HFFc6 (cell line): ENCODE measurements around the gene USP7. TPM values are rescaled to one million over a fixed set of nuclear protein-coding genes. Genes with fewer than 3 reads are reported as not detected.

Source experiments
- DNase-seq: peaks from one replicate; pipeline ENCODE4 v3.0.0-alpha.2; 2018
- H3K27ac Mint-ChIP-seq: 2 replicates; pipeline ENCODE4 v1.8.0; 2020; ENCODE audit warnings: mild to moderate bottlenecking, mixed read lengths
- H3K27me3 Mint-ChIP-seq: 2 replicates; pipeline ENCODE4 v1.8.0; 2021; ENCODE audit warnings: mild to moderate bottlenecking, moderate library complexity, mixed read lengths; ENCODE audit not compliant: insufficient read depth
- H3K36me3 Mint-ChIP-seq: 2 replicates; pipeline ENCODE4 v1.8.0; 2021; ENCODE audit warnings: low read depth, mixed read lengths
- H3K4me1 Mint-ChIP-seq: 2 replicates; pipeline ENCODE4 v1.8.0; 2020; ENCODE audit warnings: low read depth, mixed read lengths
- H3K4me3 Mint-ChIP-seq: 2 replicates; pipeline ENCODE4 v1.8.0; 2020; ENCODE audit warnings: mild to moderate bottlenecking, moderate library complexity, mixed read lengths
- H3K9me3 Mint-ChIP-seq: 2 replicates; pipeline ENCODE4 v1.8.0; 2020; ENCODE audit warnings: mild to moderate bottlenecking, mixed read lengths
- CTCF ChIP-seq: fragments of 200-600 bp; sonication (generic); IDR thresholded peaks from 2 replicates; pipeline ENCODE4 v1.5.0; 2021; ENCODE audit warnings: antibody characterized with exemption, mild to moderate bottlenecking
- total RNA-seq, 6 experiments: library from RNA; stranded (reverse); fragmentation: NEBNext Ultra II Directional; extraction: Animal tissue kit (Norgen Biotek cat#: 25700); gene quantifications; 2 replicates in 1 of 6; 3 replicates in 5 of 6; pipeline ENCODE4 v1.2.3, GENCODE V29; 2021

USP7 gene
- total RNA-seq, 6 experiments from 2014 or later, result 80.1 to 93.4 (median 89.5) TPM

GRCh38 chr16:8858994-8859912, 104.5 kb downstream of the USP7 start:
- H3K36me3 Mint-ChIP-seq, result peaks cover 30% of the 10 kb centered on the region
- H3K9me3 Mint-ChIP-seq, result no peaks in the 10 kb centered on the region
- H3K27ac Mint-ChIP-seq, result peak overlapping the region; percentile 36; the same call in 1 of the 2 replicates

GRCh38 chr16:8855972-8856371, 107.7 kb downstream of the USP7 start:
- Mint-ChIP-seq H3K9me3 (no peaks in the 10 kb centered on the region), H3K27me3 (peaks cover 16% of the 10 kb centered on the region), H3K4me3 (no peak overlapping the region), H3K27ac (no peak overlapping the region), H3K4me1 (peaks cover 30% of the 10 kb centered on the region), H3K36me3 (peaks cover 41% of the 10 kb centered on the region)
- no peak for TF ChIP-seq CTCF
- DNase-seq, result no peak

More at GRCh38 chr16:8858994-8859912, 104.5 kb downstream of the USP7 start:
- peaks cover 21% of the 10 kb centered on the region for H3K27me3 Mint-ChIP-seq
- peaks cover 30% of the 10 kb centered on the region for H3K4me1 Mint-ChIP-seq
- TF ChIP-seq CTCF, result no peak
- H3K4me3 Mint-ChIP-seq, result no peak overlapping the region
- no peak for DNase-seq

DNA sequence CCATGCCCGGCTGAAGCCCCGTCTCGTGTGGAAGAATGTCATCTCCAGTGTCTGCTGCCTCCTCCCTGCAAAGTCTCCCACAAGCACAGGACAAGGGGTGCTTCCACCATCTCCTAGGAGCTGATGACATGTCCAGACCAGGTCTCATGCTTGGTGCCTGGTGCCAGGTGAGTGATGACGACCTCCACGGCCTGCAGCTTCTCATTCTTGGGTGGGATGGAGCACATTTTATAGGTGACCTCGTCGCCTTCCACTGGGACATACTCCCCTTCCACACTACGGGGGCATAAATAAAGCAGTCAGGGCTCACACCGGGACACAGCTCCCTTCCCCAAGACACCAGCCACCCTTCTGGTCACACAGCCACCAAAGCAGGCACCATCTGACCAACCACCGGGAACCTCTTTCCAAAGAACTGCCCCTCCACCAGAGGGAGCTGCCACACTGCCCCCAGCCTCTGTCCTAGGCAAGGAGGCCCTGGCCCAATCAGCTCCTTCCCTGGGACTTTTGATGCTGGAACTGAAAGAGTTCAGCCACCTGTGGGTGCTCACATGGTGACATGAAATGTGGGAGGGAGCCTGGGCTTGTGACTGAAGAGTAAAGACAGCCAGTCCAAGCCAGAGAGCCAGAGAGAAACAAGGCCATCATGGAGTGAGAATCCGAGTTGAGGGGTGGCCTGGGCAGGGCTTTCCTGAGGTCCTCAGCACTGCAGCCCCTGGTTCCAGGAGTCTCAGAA, 108.5 kb downstream of the USP7 start:
- H3K9me3 Mint-ChIP-seq, result no peaks in the 10 kb centered on the region
- H3K4me1 Mint-ChIP-seq, result peaks cover 34% of the 10 kb centered on the region
- H3K4me3 Mint-ChIP-seq, result no peak overlapping the region
- peaks cover 22% of the 10 kb centered on the region for H3K27me3 Mint-ChIP-seq
- peaks cover 49% of the 10 kb centered on the region for H3K36me3 Mint-ChIP-seq
- DNase-seq, result no peak
- peak; percentile 63 for TF ChIP-seq CTCF
- H3K27ac Mint-ChIP-seq, result peak overlapping the region; percentile 44

DNA sequence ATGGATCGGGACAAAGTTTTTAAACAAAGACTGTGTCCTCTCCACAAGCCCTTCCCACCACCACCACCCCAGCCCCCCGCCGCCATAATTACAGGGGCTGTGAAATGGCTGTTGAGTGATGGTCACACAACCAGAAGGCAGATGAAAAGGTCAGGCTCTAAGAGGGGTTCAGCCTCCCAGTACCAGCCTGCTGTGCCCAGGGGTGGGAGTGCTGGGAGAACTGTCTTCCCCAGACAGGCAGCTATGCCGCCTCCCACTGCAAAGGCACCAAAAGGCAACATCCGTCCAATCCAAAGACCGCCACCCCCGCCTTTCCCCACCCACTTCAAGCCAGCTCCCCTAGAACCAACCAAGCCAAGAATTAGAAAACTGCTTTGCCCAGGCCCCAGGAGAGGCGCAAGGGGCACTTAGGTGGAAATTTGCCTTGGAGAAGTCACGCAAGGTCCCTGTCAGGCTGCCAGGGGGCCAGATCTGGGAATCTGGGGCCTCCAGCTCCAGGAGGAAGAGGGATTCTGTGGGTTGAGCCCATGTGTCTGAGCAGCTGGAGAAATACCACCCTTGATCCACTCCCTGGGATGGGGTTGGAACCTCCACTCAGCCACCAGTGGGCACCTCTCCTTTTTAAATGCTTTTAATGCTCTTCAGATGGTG, 109.3 kb downstream of the USP7 start:
- H3K27me3 Mint-ChIP-seq, result peaks cover 24% of the 10 kb centered on the region
- no peak overlapping the region for H3K4me3 Mint-ChIP-seq
- H3K27ac Mint-ChIP-seq, result peak overlapping the region; percentile 44; the same call in 1 of the 2 replicates
- H3K36me3 Mint-ChIP-seq, result peaks cover 52% of the 10 kb centered on the region
- no peaks in the 10 kb centered on the region for H3K9me3 Mint-ChIP-seq
- peaks cover 35% of the 10 kb centered on the region for H3K4me1 Mint-ChIP-seq
- no peak for TF ChIP-seq CTCF
- no peak for DNase-seq

GRCh38 chr16:8853611-8854010, 110.1 kb downstream of the USP7 start:
- Mint-ChIP-seq H3K27me3 (peaks cover 25% of the 10 kb centered on the region), H3K27ac (peak overlapping the region; percentile 26; the same call in 1 of the 2 replicates), H3K36me3 (peaks cover 48% of the 10 kb centered on the region), H3K9me3 (no peaks in the 10 kb centered on the region), H3K4me3 (no peak overlapping the region), H3K4me1 (peaks cover 43% of the 10 kb centered on the region)
- TF ChIP-seq CTCF, result no peak
- no peak for DNase-seq
